Glutamatergic neuron (in vitro differentiated cells): Measurements from ENCODE around the gene STXBP4. TPM values are rescaled to one million over a fixed set of nuclear protein-coding genes. Genes with fewer than 3 reads are reported as not detected.

Experiments used
- DNase-seq: peaks from one replicate; pipeline ENCODE4 v3.0.0; 2022
- H3K27ac Mint-ChIP-seq: one replicate; pipeline ENCODE4 v1.8.0; 2020; ENCODE audit warnings: mild to moderate bottlenecking, mixed read lengths, inconsistent platforms; ENCODE audit not compliant: unreplicated experiment
- H3K27me3 Mint-ChIP-seq: one replicate; pipeline ENCODE4 v1.8.0; 2020; ENCODE audit warnings: mild to moderate bottlenecking, moderate library complexity, mixed read lengths, inconsistent platforms; ENCODE audit not compliant: unreplicated experiment
- H3K36me3 Mint-ChIP-seq: one replicate; pipeline ENCODE4 v1.8.0; 2020; ENCODE audit warnings: mild to moderate bottlenecking, mixed read lengths, inconsistent platforms; ENCODE audit not compliant: unreplicated experiment
- H3K4me1 Mint-ChIP-seq: one replicate; pipeline ENCODE4 v1.8.0; 2020; ENCODE audit warnings: mild to moderate bottlenecking, low read depth, mixed read lengths, inconsistent platforms; ENCODE audit not compliant: unreplicated experiment
- H3K4me3 Mint-ChIP-seq: one replicate; pipeline ENCODE4 v1.8.0; 2020; ENCODE audit warnings: mild to moderate bottlenecking, mixed read lengths, inconsistent platforms; ENCODE audit not compliant: unreplicated experiment
- H3K9me3 Mint-ChIP-seq: one replicate; pipeline ENCODE4 v1.8.0; 2020; ENCODE audit warnings: mild to moderate bottlenecking, moderate library complexity, mixed read lengths, inconsistent platforms; ENCODE audit not compliant: unreplicated experiment
- CTCF ChIP-seq: fragments of 200-600 bp; sonication (generic); IDR thresholded peaks from one replicate; pipeline ENCODE4 v1.5.0; 2021; ENCODE audit not compliant: partially characterized antibody, unreplicated experiment
- total RNA-seq: library from RNA; stranded (reverse); fragmentation: NEBNext Ultra II Directional; extraction: Animal tissue kit (Norgen Biotek cat#: 25700); gene quantifications from one replicate; pipeline ENCODE4 v1.2.1, GENCODE V29; 2021; ENCODE audit not compliant: unreplicated experiment

STXBP4 gene
- total RNA-seq, 1 donor from 2014 or later = 17.7 TPM

DNA sequence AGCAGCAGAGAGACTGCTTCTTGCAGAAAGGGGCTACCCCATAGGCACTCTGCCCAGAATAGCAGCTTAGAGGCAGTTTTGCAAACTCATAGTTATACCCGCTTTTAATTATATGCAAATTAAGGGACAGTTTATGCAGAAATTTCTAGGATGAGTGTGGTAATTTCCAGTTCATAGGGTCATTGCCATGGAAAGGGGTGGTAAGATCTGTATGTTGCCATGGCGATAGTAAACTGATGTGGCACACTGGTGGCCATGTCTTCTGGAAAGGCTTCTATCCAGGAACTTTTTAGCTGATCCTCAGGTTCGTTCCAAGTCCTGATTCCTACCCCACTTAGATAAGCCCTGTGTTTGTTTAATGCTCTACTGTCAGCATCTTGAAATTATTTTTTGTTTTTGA, 6.2 kb downstream of the STXBP4 start:
- H3K4me3 Mint-ChIP-seq = no peak overlapping the region

GRCh38 chr17:54976316-54976715, 7.8 kb downstream of the STXBP4 start:
- H3K4me1 Mint-ChIP-seq = no peaks in the 10 kb centered on the region
- no peaks in the 10 kb centered on the region for H3K36me3 Mint-ChIP-seq
- no peak overlapping the region for H3K27ac Mint-ChIP-seq

More for the DNA sequence above, 6.2 kb downstream of the STXBP4 start:
- Mint-ChIP-seq H3K27ac (no peak overlapping the region), H3K4me1 (peaks cover 2% of the 10 kb centered on the region), H3K27me3 (no peaks in the 10 kb centered on the region), H3K9me3 (no peaks in the 10 kb centered on the region), H3K36me3 (no peaks in the 10 kb centered on the region)
- TF ChIP-seq CTCF = no peak
- DNase-seq = no peak

GRCh38 chr17:54977744-54978143, 9.2 kb downstream of the STXBP4 start:
- Mint-ChIP-seq H3K9me3 (no peaks in the 10 kb centered on the region), H3K4me3 (no peak overlapping the region), H3K36me3 (no peaks in the 10 kb centered on the region), H3K27me3 (no peaks in the 10 kb centered on the region), H3K4me1 (no peaks in the 10 kb centered on the region), H3K27ac (no peak overlapping the region)
- DNase-seq = no peak
- no peak for TF ChIP-seq CTCF

More at GRCh38 chr17:54976316-54976715, 7.8 kb downstream of the STXBP4 start:
- no peak overlapping the region for H3K4me3 Mint-ChIP-seq
- no peaks in the 10 kb centered on the region for H3K9me3 Mint-ChIP-seq
- no peaks in the 10 kb centered on the region for H3K27me3 Mint-ChIP-seq
- DNase-seq = no peak
- TF ChIP-seq CTCF = no peak

DNA sequence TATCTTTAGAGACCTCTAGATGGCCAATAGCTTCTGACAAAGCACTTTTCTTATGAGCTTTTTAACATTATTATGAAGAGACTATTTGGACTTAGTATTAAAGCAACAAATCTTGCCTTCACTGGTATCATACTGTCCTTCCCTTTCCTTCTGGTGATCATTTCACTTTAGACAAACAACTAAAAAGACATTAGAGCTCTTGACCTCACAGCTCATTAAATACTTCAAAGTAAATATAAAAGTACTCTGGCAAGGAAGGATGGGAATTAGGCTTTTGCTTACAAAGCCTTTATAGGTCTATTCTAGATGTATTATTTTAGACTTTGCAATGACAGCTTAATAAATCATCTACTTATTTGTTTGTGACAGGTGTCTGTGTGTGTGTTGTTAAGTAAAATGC, 11.1 kb downstream of the STXBP4 start:
- Mint-ChIP-seq H3K4me3 (no peak overlapping the region), H3K36me3 (no peaks in the 10 kb centered on the region), H3K4me1 (no peaks in the 10 kb centered on the region), H3K27me3 (no peaks in the 10 kb centered on the region), H3K9me3 (no peaks in the 10 kb centered on the region), H3K27ac (no peak overlapping the region)
- no peak for TF ChIP-seq CTCF
- DNase-seq = no peak

DNA sequence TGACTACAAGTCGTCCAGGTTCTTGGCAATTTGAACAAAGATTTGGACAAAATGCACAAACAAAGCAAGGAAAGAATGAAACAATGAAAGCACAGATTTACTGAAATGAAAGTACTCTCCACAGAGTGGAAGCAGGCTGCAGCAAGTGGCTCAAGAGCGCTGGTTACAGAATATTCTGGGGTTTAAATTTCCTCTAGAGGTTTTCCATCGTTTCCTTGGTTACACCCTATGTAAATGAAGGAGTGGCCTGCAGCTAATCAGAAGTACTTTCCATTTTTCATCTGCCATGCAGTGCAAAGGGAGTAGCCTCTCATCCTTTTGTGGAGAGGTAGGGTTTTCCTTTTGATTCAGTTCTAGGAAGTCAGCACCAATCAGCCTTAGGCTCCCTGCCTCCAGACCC, 11.8 kb downstream of the STXBP4 start:
- no peak for DNase-seq
- no peak for TF ChIP-seq CTCF
- H3K4me1 Mint-ChIP-seq = no peaks in the 10 kb centered on the region
- no peaks in the 10 kb centered on the region for H3K27me3 Mint-ChIP-seq
- H3K4me3 Mint-ChIP-seq = no peak overlapping the region
- H3K9me3 Mint-ChIP-seq = no peaks in the 10 kb centered on the region
- no peaks in the 10 kb centered on the region for H3K36me3 Mint-ChIP-seq
- no peak overlapping the region for H3K27ac Mint-ChIP-seq
